IMR-90 (cell line): ENCODE results near the gene STAC. TPM values are rescaled to one million over a fixed set of nuclear protein-coding genes. Genes with fewer than 3 reads are reported as not detected.

Experiments
- ATAC-seq: fragments of 200-7000 bp; cut with Tn5 transposase; 2 replicates; pipeline ENCODE4 v1.9.1; 2020; ENCODE audit warnings: low read depth, mild to moderate bottlenecking, moderate library complexity
- BruUV-seq: library from RNA; stranded (reverse); fragments of 400-500 nt; replicated peaks from 2 replicates; lab custom pipeline; 2021; lab: Mats Ljungman, UMichigan
- CTCF ChIA-PET: fragments of 300-600 bp; formaldehyde crosslinking; extraction: SDS; loops from one replicate; lab custom pipeline; 2021; ENCODE audit warnings: antibody characterized with exemption; lab: Yijun Ruan, JAX
- POLR2A ChIA-PET: fragments of 300-600 bp; sonication (Branson Sonifier 250); formaldehyde crosslinking; loops from one replicate; lab custom pipeline; 2022; ENCODE audit warnings: antibody characterized with exemption; ENCODE audit not compliant: unreplicated experiment; lab: Charles Lee
- DNase-seq: peaks from one replicate; pipeline ENCODE4 v3.0.0; 2013
- H2AFZ ChIP-seq: replicated peaks from 2 replicates; pipeline ENCODE3; 2013; ENCODE audit warnings: low read length, mild to moderate bottlenecking; ENCODE audit not compliant: poor library complexity
- H2AK5ac ChIP-seq: 2 replicates; pipeline ENCODE4 v1.6.1; 2013; ENCODE audit warnings: low read depth, low read length, inconsistent platforms
- H2AK9ac ChIP-seq: replicated peaks from 2 replicates; pipeline ENCODE3; 2013; ENCODE audit warnings: mild to moderate bottlenecking, low read depth, low read length, moderate library complexity; ENCODE audit not compliant: poor library complexity
- H2BK120ac ChIP-seq: 2 replicates; pipeline ENCODE4 v1.6.1; 2013; ENCODE audit warnings: low read depth, low read length, inconsistent platforms
- H2BK15ac ChIP-seq: 3 replicates; pipeline ENCODE4 v1.6.1; 2013; ENCODE audit warnings: low read depth, low read length, inconsistent platforms
- H2BK20ac ChIP-seq: 2 replicates; pipeline ENCODE4 v1.6.1; 2013; ENCODE audit warnings: low read depth, mild to moderate bottlenecking, inconsistent platforms, low read length, moderate library complexity
- H2BK5ac ChIP-seq: 2 replicates; pipeline ENCODE4 v1.6.1; 2013; ENCODE audit warnings: mild to moderate bottlenecking, low read depth, low read length, inconsistent platforms; ENCODE audit not compliant: poor library complexity, severe bottlenecking
- H3K14ac ChIP-seq: replicated peaks from 2 replicates; pipeline ENCODE4 v1.6.1; 2013; ENCODE audit warnings: low read depth, low read length, inconsistent platforms
- H3K18ac ChIP-seq: 2 replicates; pipeline ENCODE4 v1.6.1; 2013; ENCODE audit warnings: low read depth, low read length, control low read depth
- H3K23ac ChIP-seq: 2 replicates; pipeline ENCODE4 v1.6.1; 2013; ENCODE audit warnings: low read depth, low read length, inconsistent platforms
- H3K27ac ChIP-seq: 2 replicates; pipeline ENCODE4 v1.5.1; 2013; ENCODE audit warnings: mild to moderate bottlenecking, control low read depth, low read length; ENCODE audit not compliant: insufficient read depth
- H3K27me3 ChIP-seq: 2 replicates; pipeline ENCODE4 v1.6.1; 2013; ENCODE audit warnings: low read length; ENCODE audit not compliant: control insufficient read depth, insufficient read depth
- H3K36me3 ChIP-seq: 2 replicates; pipeline ENCODE4 v1.6.1; 2013; ENCODE audit warnings: low read length, mixed read lengths; ENCODE audit not compliant: control insufficient read depth, insufficient read depth
- H3K4ac ChIP-seq: 2 replicates; pipeline ENCODE4 v1.6.1; 2013; ENCODE audit warnings: low read depth, low read length, inconsistent platforms
- H3K4me1 ChIP-seq: 2 replicates; pipeline ENCODE4 v1.6.1; 2013; ENCODE audit warnings: low read length, mixed read lengths; ENCODE audit not compliant: control insufficient read depth, insufficient read depth
- H3K4me2 ChIP-seq: 2 replicates; pipeline ENCODE4 v1.6.1; 2013; ENCODE audit warnings: low read depth, mild to moderate bottlenecking, control low read depth, low read length, moderate library complexity
- H3K4me3 ChIP-seq: 2 replicates; pipeline ENCODE4 v1.5.1; 2013; ENCODE audit warnings: low read depth, mild to moderate bottlenecking, control low read depth, low read length, moderate library complexity; ENCODE audit not compliant: insufficient read depth
- H3K56ac ChIP-seq: 2 replicates; pipeline ENCODE4 v1.6.1; 2013; ENCODE audit warnings: low read length, inconsistent platforms; ENCODE audit not compliant: insufficient read depth; ENCODE audit errors: extremely low read depth
- H3K79me1 ChIP-seq, 2 experiments: 2 replicates each; pipeline ENCODE4 v1.6.1; 2013; ENCODE audit warnings: low read length in 2 of 2, inconsistent platforms in 1 of 2, low read depth in 1 of 2
- H3K9ac ChIP-seq: 2 replicates; pipeline ENCODE4 v1.6.1; 2013; ENCODE audit warnings: low read depth, low read length, control low read depth
- H3K9me1 ChIP-seq: 2 replicates; pipeline ENCODE4 v1.6.1; 2013; ENCODE audit warnings: low read length, inconsistent platforms; ENCODE audit not compliant: insufficient read depth
- H3K9me3 ChIP-seq: 2 replicates; pipeline ENCODE4 v1.6.1; 2013; ENCODE audit warnings: low read length; ENCODE audit not compliant: control insufficient read depth, insufficient read depth
- H4K20me1 ChIP-seq: 2 replicates; pipeline ENCODE4 v1.6.1; 2013; ENCODE audit warnings: low read length, inconsistent platforms; ENCODE audit not compliant: insufficient read depth
- H4K5ac ChIP-seq: 2 replicates; pipeline ENCODE4 v1.6.1; 2013; ENCODE audit warnings: mild to moderate bottlenecking, low read depth, low read length, control low read depth
- H4K8ac ChIP-seq, 2 experiments: 2 replicates each; pipeline ENCODE4 v1.6.1; 2013; ENCODE audit warnings: low read depth in 2 of 2, low read length in 2 of 2, control low read depth in 1 of 2, inconsistent platforms in 1 of 2
- H4K91ac ChIP-seq: 2 replicates; pipeline ENCODE4 v1.6.1; 2013; ENCODE audit warnings: low read depth, low read length, inconsistent platforms; ENCODE audit not compliant: insufficient read depth
- BHLHE40 ChIP-seq: fragments of 150-350 bp; IDR thresholded peaks from 2 replicates; pipeline ENCODE4 v1.6.1; 2016; ENCODE audit warnings: mild to moderate bottlenecking, low read depth, low read length
- ELK1 ChIP-seq: fragments of 150-350 bp; IDR thresholded peaks from 2 replicates; pipeline ENCODE4 v1.6.1; 2016; ENCODE audit warnings: low read depth, mild to moderate bottlenecking, low read length, moderate library complexity, borderline replicate concordance
- FOS ChIP-seq: fragments of 150-350 bp; IDR thresholded peaks from 2 replicates; pipeline ENCODE4 v1.6.1; 2016; ENCODE audit warnings: low read depth, low read length
- MAZ ChIP-seq: IDR thresholded peaks from 2 replicates; pipeline ENCODE4 v1.6.1; 2012; ENCODE audit warnings: low read depth, mild to moderate bottlenecking, low read length, improper control_type of control experiment, moderate library complexity, borderline replicate concordance
- MXI1 ChIP-seq: IDR thresholded peaks from 2 replicates; pipeline ENCODE4 v1.6.1; 2012; ENCODE audit warnings: low read depth, mild to moderate bottlenecking, low read length, moderate library complexity, borderline replicate concordance
- NFE2L2 ChIP-seq: fragments of 150-350 bp; IDR thresholded peaks from 2 replicates; pipeline ENCODE4 v1.6.1; 2016; ENCODE audit warnings: low read depth, mild to moderate bottlenecking, low read length
- WGBS, 2 experiments: methylation state at CpG; one replicate each; pipeline versions ENCODE4 v1.1.5 to v1.1.7; 2013; ENCODE audit warnings: missing lambda C conversion rate in 2 of 2; ENCODE audit not compliant: insufficient read length in 1 of 2; ENCODE audit errors: extremely low coverage in 2 of 2; 5-methylcytosine and 5-hydroxymethylcytosine counted together
- dilution Hi-C: fragments of 300-500 bp; cut with HindIII; formaldehyde crosslinking; loops from one replicate; pipeline ENCODE4 v1.14.3; 2018; ENCODE audit warnings: low sequenced_read_pairs; ENCODE audit not compliant: unreplicated experiment
- in situ Hi-C: fragments of 300-500 bp; cut with MboI; formaldehyde crosslinking; loops from 3 replicates; pipeline ENCODE4 v1.14.3; 2019; ENCODE audit warnings: low sequenced_read_pairs, inconsistent platforms, mixed read lengths
- intact Hi-C: fragments of 100-400 bp; cut with micrococcal nuclease; formaldehyde crosslinking; loops from 2 replicates; pipeline ENCODE4 v1.10.0; 2022
- polyA plus RNA-seq, 3 experiments: library from polyadenylated mRNA; depleted of rRNA; stranded (reverse); fragments of >200 nt; gene quantifications; 2 replicates each; pipeline ENCODE4 v1.2.3, GENCODE V29; 2012; ENCODE audit warnings: low replicate concordance in 1 of 3
- total RNA-seq: library from RNA; depleted of rRNA; stranded (reverse); fragments of >200 nt; gene quantifications from 2 replicates; pipeline ENCODE4 v1.2.3, GENCODE V29; 2012

The STAC gene
- total and polyA plus RNA-seq, 2 of the 4 experiments (the other 2 are of a cell fraction): 0.19 to 0.36 TPM

GRCh38 chr3:36489101-36489500 is 108.8 kb downstream of the STAC start:
- POLR2A ChIA-PET: no interaction called here
- Histone ChIP-seq H3K27me3 (no peaks in the 10 kb centered on the region), H2BK20ac (no peak overlapping the region), H2BK15ac (no peak overlapping the region), H4K91ac (no peak overlapping the region), H2BK120ac (no peak overlapping the region), H2BK5ac (no peak overlapping the region), H2AK5ac (no peak overlapping the region), H3K9me3 (no peaks in the 10 kb centered on the region), H3K14ac (no peak overlapping the region), H3K56ac (no peak overlapping the region), H3K4me2 (no peak overlapping the region), H3K23ac (no peak overlapping the region), H4K5ac (no peak overlapping the region), H3K4me3 (no peak overlapping the region), H3K79me1 (no peaks in the 10 kb centered on the region), H2AFZ (no peak overlapping the region), H3K36me3 (no peaks in the 10 kb centered on the region), H3K18ac (no peak overlapping the region), H3K4me1 (no peaks in the 10 kb centered on the region), H4K8ac (no peak overlapping the region), H3K27ac (no peak overlapping the region), H3K9me1 (no peaks in the 10 kb centered on the region), H2AK9ac (no peak overlapping the region), H3K9ac (no peak overlapping the region), H4K20me1 (no peaks in the 10 kb centered on the region), H3K4ac (no peak overlapping the region)
- dilution Hi-C loops (no loop called here), intact Hi-C loops (no loop called here), in situ Hi-C loops (no loop called here)
- WGBS, 2 experiments: no CpG with 5 or more reads among the region's 4 CpGs
- CTCF ChIA-PET: no interaction called here
- TF ChIP-seq NFE2L2: no peak
- TF ChIP-seq FOS: no peak
- TF ChIP-seq BHLHE40: no peak
- no peak for TF ChIP-seq MXI1
- no peak for TF ChIP-seq ELK1
- TF ChIP-seq MAZ: no peak
- no TSS peak for BruUV-seq
- DNase-seq: no peak
- no peak for ATAC-seq
